ENCODE data around the gene SLC28A1. TPM values are rescaled to one million over a fixed set of nuclear protein-coding genes. Genes with fewer than 3 reads are reported as not detected.

SLC28A1 gene
- total RNA-seq, 1 experiment from 2014 or later, result not detected

DNA sequence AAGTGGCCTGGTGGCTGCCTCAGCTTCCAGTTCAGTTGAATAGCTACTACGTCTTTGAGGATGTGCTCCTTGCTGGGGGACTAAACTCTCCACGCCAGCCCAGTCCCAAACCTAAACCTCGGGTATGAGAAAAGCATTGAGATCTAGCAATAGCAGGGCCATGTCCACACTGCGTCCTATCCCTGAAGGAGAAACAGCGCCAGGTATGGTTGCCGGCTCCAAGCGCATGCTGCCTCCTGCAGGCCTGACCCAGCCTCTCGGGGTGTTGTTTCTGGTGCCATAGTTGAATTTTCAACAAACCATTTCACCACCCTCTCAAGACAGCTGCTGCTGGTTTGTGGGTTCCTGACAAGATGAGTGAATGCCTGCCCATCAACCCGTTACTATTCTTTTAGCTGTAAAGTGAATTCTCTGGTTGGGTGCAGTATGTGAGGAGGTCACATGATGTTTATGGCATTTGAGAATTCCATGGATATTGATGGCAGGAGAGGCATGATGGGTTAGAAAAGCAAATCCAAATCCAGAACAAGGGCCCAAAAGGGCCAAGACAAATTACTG lies 13.0 kb upstream of the SLC28A1 start:
- H2AFZ ChIP-seq (ENCODE audit: low read depth, low read length, poor library complexity, severe bottlenecking), result no peak overlapping the region
- TF ChIP-seq CEBPB (IDR thresholded peaks at IDR 0.05; ENCODE audit: low read depth) (no peak), ZFX (IDR thresholded peaks at IDR 0.05) (no peak), RAD21 (IDR thresholded peaks at IDR 0.05; ENCODE audit: low read depth) (peak; percentile 45; the same call in 1 of the 2 replicates), JUND (IDR thresholded peaks at IDR 0.05) (no peak)
- TF ChIP-seq, protein P1, sequence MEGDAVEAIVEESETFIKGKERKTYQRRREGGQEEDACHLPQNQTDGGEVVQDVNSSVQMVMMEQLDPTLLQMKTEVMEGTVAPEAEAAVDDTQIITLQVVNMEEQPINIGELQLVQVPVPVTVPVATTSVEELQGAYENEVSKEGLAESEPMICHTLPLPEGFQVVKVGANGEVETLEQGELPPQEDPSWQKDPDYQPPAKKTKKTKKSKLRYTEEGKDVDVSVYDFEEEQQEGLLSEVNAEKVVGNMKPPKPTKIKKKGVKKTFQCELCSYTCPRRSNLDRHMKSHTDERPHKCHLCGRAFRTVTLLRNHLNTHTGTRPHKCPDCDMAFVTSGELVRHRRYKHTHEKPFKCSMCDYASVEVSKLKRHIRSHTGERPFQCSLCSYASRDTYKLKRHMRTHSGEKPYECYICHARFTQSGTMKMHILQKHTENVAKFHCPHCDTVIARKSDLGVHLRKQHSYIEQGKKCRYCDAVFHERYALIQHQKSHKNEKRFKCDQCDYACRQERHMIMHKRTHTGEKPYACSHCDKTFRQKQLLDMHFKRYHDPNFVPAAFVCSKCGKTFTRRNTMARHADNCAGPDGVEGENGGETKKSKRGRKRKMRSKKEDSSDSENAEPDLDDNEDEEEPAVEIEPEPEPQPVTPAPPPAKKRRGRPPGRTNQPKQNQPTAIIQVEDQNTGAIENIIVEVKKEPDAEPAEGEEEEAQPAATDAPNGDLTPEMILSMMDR (IDR thresholded peaks at IDR 0.05 in 2 of 3, conservative IDR thresholded peaks at IDR 0.05 in 1 of 3; ENCODE audit: borderline replicate concordance in 1 of 3, insufficient read depth in 1 of 3, low read depth in 2 of 3, low read length in 2 of 3), result peak in 1 of 3 experiments; percentile 11; a peak in 1 of 6 replicates
- TF ChIP-seq, protein P2, sequence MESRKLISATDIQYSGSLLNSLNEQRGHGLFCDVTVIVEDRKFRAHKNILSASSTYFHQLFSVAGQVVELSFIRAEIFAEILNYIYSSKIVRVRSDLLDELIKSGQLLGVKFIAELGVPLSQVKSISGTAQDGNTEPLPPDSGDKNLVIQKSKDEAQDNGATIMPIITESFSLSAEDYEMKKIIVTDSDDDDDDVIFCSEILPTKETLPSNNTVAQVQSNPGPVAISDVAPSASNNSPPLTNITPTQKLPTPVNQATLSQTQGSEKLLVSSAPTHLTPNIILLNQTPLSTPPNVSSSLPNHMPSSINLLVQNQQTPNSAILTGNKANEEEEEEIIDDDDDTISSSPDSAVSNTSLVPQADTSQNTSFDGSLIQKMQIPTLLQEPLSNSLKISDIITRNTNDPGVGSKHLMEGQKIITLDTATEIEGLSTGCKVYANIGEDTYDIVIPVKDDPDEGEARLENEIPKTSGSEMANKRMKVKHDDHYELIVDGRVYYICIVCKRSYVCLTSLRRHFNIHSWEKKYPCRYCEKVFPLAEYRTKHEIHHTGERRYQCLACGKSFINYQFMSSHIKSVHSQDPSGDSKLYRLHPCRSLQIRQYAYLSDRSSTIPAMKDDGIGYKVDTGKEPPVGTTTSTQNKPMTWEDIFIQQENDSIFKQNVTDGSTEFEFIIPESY (IDR thresholded peaks at IDR 0.05; ENCODE audit: extremely low read depth, insufficient replicate concordance, low read length), result no peak
- H3K9me2 ChIP-seq (ENCODE audit: insufficient read depth), result no peaks in the 10 kb centered on the region
- ChIA-PET RAD21 (ENCODE audit: low non-redundant PET in 1 of 2, low total read pairs in 2 of 2, uncharacterized antibody in 2 of 2, unreplicated experiment in 2 of 2) (no interaction called here), CTCF (no interaction called here), POLR2A (no interaction called here)
- H3K9me3 ChIP-seq (ENCODE audit: control insufficient read depth in 1 of 2, insufficient read depth in 1 of 2, low read depth in 1 of 2, low read length in 2 of 2), result no peaks in the 10 kb centered on the region
- no peak for DNase-seq (ENCODE audit: low read depth, low spot score)
- H4K20me1 ChIP-seq (ENCODE audit: insufficient read depth), result no peaks in the 10 kb centered on the region
- H3K36me3 ChIP-seq (ENCODE audit: control insufficient read depth in 1 of 2, insufficient read depth in 2 of 2, low read length in 2 of 2), result no peaks in the 10 kb centered on the region
- no TSS peak for BruUV-seq (replicated peaks)
- no peak overlapping the region for H3K4me2 ChIP-seq (ENCODE audit: low read length)
- no peak overlapping the region for H3K9ac ChIP-seq (ENCODE audit: low read length)
- ATAC-seq, result no peak
- no peaks in the 10 kb centered on the region for H3K79me2 ChIP-seq (ENCODE audit: insufficient read depth, low read length)
- no peaks in the 10 kb centered on the region for H3K27me3 ChIP-seq (ENCODE audit: insufficient read depth, low read length)
- H3K4me1 ChIP-seq (ENCODE audit: control insufficient read depth in 1 of 2, insufficient read depth in 2 of 2, low read length in 2 of 2), result no peaks in the 10 kb centered on the region
- H3K27ac ChIP-seq (ENCODE audit: low read depth, low read length), result no peak overlapping the region
- no peak overlapping the region for H3K4me3 ChIP-seq (replicated peaks in 1 of 2; ENCODE audit: low read depth in 1 of 2, low read length in 2 of 2)
- intact Hi-C loops (cut with micrococcal nuclease), result no loop called here
